ENCODE measurements around the gene RMND1.
"Not testable (repeated sequence)": the region's sequence is repeated elsewhere in the genome, so short reads cannot be mapped to it uniquely, and the experiment has no call there.

RMND1 gene

DNA sequence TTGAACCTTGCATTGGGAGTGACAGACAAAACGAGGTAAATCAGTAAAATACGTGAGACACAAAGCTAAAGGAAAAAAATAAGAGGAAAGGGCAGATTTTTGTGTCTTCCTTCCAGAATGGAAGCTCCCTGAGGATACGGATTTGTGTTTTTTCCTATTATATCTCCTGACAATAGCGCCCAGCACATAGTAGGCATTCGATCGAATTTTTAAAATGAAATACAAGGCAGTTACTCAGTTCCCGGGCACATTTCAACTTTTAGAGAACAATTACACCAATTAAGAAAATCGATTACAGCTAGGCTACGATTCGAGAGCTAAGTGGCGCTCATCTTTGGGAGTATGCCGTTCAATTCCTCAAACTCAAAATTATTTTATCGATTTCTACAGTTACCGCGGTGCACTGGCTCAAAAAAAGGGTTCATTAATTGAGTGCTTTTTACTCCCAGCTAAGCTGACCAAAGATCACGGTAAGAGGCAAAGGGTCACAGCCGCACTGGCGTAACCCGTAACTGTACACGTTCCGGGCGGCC, 443 bp downstream of the RMND1 start:
- H3K36me3 ChIP-seq (ENCODE audit: insufficient read depth, low read length) = peaks cover 3% of the 10 kb centered on the region
- peak overlapping the region; percentile 90 for H3K4me2 ChIP-seq (ENCODE audit: low read length)
- peak overlapping the region; percentile 85 for H3K9ac ChIP-seq (ENCODE audit: low read depth, low read length)
- peaks cover 17% of the 10 kb centered on the region for H3K4me1 ChIP-seq (ENCODE audit: control insufficient read depth, insufficient read depth, low read length)
- peak overlapping the region; percentile 91 for H3K4me3 ChIP-seq (ENCODE audit: low read length)
- no peaks in the 10 kb centered on the region for H3K27me3 ChIP-seq (ENCODE audit: control insufficient read depth, insufficient read depth, low read length)
- no peaks in the 10 kb centered on the region for H3K9me3 ChIP-seq (replicated peaks; ENCODE audit: low read length)

DNA sequence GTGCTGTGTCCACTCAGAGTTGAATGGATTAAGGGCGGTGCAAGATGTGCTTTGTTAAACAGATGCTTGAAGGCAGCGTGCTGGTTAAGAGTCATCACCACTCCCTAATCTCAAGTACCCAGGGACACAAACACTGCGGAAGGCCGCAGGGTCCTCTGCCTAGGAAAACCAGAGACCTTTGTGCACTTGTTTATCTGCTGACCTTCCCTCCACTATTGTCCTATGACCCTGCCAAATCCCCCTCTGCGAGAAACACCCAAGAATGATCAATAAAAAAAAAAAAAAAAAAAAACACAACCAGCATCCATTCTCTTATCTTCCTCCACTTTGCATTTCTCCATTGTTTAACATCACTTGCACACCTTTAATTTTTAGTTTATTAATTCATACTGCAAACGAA, 998 bp downstream of the RMND1 start:
- H3K27me3 ChIP-seq (ENCODE audit: control insufficient read depth, insufficient read depth, low read length); H3K36me3 ChIP-seq (ENCODE audit: insufficient read depth, low read length); H3K9me3 ChIP-seq (replicated peaks; ENCODE audit: low read length): not testable (repeated sequence)
- Histone ChIP-seq H3K4me1 (ENCODE audit: control insufficient read depth, insufficient read depth, low read length) (peaks cover 22% of the 10 kb centered on the region), H3K4me3 (ENCODE audit: low read length) (peak overlapping the region; percentile 91), H3K9ac (ENCODE audit: low read depth, low read length) (peak overlapping the region; percentile 85), H3K4me2 (ENCODE audit: low read length) (peak overlapping the region; percentile 90)

DNA sequence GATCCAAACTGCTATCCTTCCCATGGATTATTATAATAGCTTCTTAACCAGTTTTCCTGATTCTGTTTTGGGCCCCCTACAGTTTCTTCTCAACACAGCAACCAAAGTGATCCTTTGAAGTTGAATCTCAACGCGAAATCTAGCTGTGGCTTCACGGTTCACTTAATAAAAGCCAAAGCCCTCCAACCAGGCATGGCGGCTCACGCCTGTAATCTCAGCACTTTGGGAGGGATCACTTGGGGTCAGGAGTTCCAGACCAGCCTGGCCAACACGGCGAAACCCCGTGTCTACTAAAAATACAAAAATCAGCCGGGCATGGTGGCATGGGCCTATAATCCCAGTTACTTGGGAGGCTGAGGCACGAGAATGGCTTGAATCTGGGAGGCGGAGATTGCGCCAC, 3.3 kb downstream of the RMND1 start:
- Histone ChIP-seq H3K4me3 (ENCODE audit: low read length) (no peak overlapping the region), H3K4me1 (ENCODE audit: control insufficient read depth, insufficient read depth, low read length) (peaks cover 32% of the 10 kb centered on the region), H3K27me3 (ENCODE audit: control insufficient read depth, insufficient read depth, low read length) (no peaks in the 10 kb centered on the region), H3K9ac (ENCODE audit: low read depth, low read length) (no peak overlapping the region), H3K36me3 (ENCODE audit: insufficient read depth, low read length) (peaks cover 11% of the 10 kb centered on the region), H3K9me3 (replicated peaks; ENCODE audit: low read length) (no peaks in the 10 kb centered on the region), H3K4me2 (ENCODE audit: low read length) (no peak overlapping the region)

DNA sequence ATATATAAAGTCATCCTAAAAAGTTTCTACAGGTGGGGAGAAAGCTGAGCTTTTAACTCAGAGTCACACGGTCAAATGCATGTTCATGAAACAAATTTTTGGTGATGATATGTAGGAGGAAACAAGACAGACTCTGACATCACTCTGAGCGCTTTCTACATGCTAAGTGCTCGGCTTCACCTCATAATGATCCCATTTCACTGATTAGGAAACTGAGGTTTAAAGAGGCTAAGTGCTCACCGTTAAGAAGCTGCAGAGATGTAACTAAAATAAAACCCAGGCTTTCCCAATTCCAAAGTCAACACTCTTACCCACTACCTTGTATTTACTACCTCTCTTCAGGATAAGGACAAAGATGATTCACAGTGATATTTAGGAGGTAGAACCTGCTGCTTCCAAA, 4.7 kb downstream of the RMND1 start:
- Histone ChIP-seq H3K4me3 (ENCODE audit: low read length) (no peak overlapping the region), H3K36me3 (ENCODE audit: insufficient read depth, low read length) (peaks cover 11% of the 10 kb centered on the region), H3K9me3 (replicated peaks; ENCODE audit: low read length) (no peaks in the 10 kb centered on the region), H3K27me3 (ENCODE audit: control insufficient read depth, insufficient read depth, low read length) (no peaks in the 10 kb centered on the region), H3K9ac (ENCODE audit: low read depth, low read length) (no peak overlapping the region), H3K4me1 (ENCODE audit: control insufficient read depth, insufficient read depth, low read length) (peaks cover 30% of the 10 kb centered on the region), H3K4me2 (ENCODE audit: low read length) (no peak overlapping the region)

DNA sequence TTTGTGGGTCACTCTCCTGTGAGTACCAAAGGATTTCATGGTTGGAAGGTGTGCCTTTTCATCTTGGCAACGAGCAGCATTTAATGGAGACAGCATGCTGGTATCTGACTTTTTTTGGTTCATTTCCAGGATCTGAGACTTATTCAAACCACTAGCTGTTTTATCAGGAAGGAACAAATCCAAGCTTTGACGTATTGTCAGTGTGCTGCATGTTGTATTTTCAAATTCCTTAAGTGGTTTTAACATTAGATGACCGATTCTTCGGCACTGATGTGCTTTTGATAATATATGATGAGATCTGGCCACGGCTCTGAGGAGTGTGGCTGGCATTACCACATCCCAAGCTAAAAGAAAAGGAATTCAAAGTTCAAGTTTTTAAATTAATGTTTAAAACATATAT, 6.4 kb downstream of the RMND1 start:
- Histone ChIP-seq H3K4me3 (ENCODE audit: low read length) (peak overlapping the region; percentile 16), H3K9ac (ENCODE audit: low read depth, low read length) (peak overlapping the region; percentile 70), H3K9me3 (replicated peaks; ENCODE audit: low read length) (no peaks in the 10 kb centered on the region), H3K4me1 (ENCODE audit: control insufficient read depth, insufficient read depth, low read length) (peaks cover 30% of the 10 kb centered on the region), H3K36me3 (ENCODE audit: insufficient read depth, low read length) (peaks cover 19% of the 10 kb centered on the region), H3K27me3 (ENCODE audit: control insufficient read depth, insufficient read depth, low read length) (no peaks in the 10 kb centered on the region), H3K4me2 (ENCODE audit: low read length) (peak overlapping the region; percentile 52)

DNA sequence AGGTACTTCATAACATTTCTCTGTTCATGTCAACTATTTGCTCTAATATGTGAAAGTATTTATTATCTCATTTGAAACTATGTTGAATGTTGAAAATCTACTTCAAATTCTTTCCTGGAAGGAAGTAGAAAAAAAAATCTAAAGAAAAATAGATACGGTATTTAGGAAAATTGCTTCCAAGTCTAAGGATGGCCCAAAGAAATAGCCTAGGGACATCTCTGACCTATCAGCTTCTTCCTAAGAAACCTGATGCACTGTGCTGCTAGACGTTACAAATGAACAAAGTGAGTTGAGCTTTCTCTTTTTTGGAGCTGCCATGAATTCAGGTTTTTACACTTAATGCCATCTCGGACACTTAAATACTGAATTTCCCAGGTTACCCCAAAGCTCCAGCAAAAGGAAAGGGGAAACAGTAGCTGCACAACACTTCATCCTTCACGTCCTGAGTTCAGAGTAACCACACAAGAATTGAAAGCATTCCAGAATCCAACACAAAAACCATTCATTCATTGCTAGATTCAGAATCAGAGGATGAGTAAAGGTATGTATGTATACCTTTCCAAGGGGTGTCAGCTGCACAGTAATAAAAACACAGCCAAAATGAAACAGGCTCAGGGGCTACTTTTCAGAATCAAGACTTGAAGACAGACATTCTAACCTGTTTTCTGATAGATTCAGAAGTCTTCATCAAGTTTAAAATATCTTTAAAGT, 7.9 kb downstream of the RMND1 start:
- Histone ChIP-seq H3K27me3 (ENCODE audit: control insufficient read depth, insufficient read depth, low read length) (no peaks in the 10 kb centered on the region), H3K9me3 (replicated peaks; ENCODE audit: low read length) (no peaks in the 10 kb centered on the region), H3K4me2 (ENCODE audit: low read length) (no peak overlapping the region), H3K4me1 (ENCODE audit: control insufficient read depth, insufficient read depth, low read length) (peaks cover 30% of the 10 kb centered on the region), H3K4me3 (ENCODE audit: low read length) (no peak overlapping the region), H3K9ac (ENCODE audit: low read depth, low read length) (no peak overlapping the region), H3K36me3 (ENCODE audit: insufficient read depth, low read length) (peaks cover 19% of the 10 kb centered on the region)

DNA sequence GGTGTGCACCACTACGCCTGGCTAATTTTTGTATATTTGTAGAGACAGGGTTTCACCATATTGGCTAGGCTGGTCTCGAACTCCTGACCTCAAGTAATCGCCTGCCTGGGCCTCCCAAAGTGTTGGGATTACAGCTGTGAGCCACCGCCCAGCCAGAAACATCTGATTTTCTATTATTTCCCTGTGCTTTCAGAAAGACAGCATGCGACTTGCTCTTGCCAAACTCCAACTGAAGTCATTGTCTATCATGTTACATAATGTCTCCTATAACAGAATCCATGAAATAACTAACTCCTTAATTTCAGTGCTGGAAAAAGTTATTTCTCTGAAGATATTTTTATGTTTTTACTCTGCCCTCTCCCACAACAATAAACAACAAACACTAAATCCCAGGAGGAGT, 8.5 kb downstream of the RMND1 start:
- H3K4me3 ChIP-seq (ENCODE audit: low read length) = no peak overlapping the region
- H3K9ac ChIP-seq (ENCODE audit: low read depth, low read length) = no peak overlapping the region
- H3K4me2 ChIP-seq (ENCODE audit: low read length) = no peak overlapping the region
- no peaks in the 10 kb centered on the region for H3K27me3 ChIP-seq (ENCODE audit: control insufficient read depth, insufficient read depth, low read length)
- no peaks in the 10 kb centered on the region for H3K9me3 ChIP-seq (replicated peaks; ENCODE audit: low read length)
- peaks cover 30% of the 10 kb centered on the region for H3K4me1 ChIP-seq (ENCODE audit: control insufficient read depth, insufficient read depth, low read length)
- H3K36me3 ChIP-seq (ENCODE audit: insufficient read depth, low read length) = peaks cover 19% of the 10 kb centered on the region

DNA sequence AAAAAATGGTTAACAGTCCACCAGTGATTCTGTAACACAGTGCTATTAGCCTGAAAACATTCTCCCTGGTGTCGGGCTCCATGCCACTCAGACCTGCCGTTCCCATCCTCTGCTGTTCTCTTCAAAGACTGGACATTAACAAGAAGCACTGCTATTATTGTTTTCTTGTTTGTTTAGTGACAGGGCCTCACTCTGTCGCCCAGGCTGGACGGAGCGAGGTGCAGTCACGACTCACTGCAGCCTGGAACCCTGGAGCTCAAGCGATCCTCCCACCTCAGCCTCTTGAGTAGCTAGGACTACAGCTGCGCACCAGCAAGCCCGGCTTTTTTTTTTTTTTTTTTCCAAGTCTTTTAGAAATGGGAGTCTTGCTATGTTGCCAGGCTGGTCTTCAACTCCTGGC, 9.6 kb downstream of the RMND1 start:
- Histone ChIP-seq H3K4me3 (ENCODE audit: low read length) (no peak overlapping the region), H3K36me3 (ENCODE audit: insufficient read depth, low read length) (peaks cover 19% of the 10 kb centered on the region), H3K4me1 (ENCODE audit: control insufficient read depth, insufficient read depth, low read length) (peaks cover 36% of the 10 kb centered on the region), H3K9me3 (replicated peaks; ENCODE audit: low read length) (no peaks in the 10 kb centered on the region), H3K4me2 (ENCODE audit: low read length) (no peak overlapping the region), H3K27me3 (ENCODE audit: control insufficient read depth, insufficient read depth, low read length) (no peaks in the 10 kb centered on the region), H3K9ac (ENCODE audit: low read depth, low read length) (no peak overlapping the region)

DNA sequence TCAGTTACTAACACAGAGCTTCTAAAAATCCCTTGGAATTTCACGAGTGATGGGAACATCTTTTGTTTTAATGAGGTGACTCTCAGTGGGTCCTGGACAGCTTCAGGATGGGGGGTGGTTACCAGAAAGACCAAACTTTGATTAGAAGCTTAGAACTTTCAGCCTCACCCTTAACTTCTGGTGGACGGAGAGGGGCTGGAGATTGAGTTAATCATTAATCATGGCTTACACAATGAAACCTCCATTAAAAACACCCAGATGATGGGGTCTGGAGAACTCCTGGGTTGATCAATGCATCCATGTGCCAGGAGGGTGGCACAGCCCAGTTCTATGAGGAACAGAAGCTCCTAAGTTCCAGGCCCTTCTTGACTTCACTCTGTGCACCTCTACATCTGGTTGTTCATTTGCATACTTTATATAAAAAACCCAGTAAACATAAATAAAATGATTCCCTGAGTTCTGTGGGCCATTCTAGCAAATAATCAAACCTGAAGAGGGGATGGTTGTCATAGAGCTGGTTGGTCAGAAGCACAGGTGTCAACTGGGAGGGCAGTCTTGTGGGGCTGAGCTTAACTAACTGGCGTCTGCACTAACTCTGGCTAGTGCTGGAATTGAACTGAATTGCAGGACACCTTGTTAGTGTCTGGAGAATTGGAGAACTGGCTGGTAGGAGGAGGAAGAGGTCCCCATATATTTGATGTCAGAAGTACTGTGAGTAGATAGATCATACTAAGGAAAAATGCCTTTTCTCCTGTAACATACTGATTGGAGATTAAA, 10.3 kb downstream of the RMND1 start:
- peaks cover 39% of the 10 kb centered on the region for H3K4me1 ChIP-seq (ENCODE audit: control insufficient read depth, insufficient read depth, low read length)
- H3K9ac ChIP-seq (ENCODE audit: low read depth, low read length) = peak overlapping the region; percentile 9
- H3K36me3 ChIP-seq (ENCODE audit: insufficient read depth, low read length) = peaks cover 19% of the 10 kb centered on the region
- H3K4me3 ChIP-seq (ENCODE audit: low read length) = no peak overlapping the region
- H3K27me3 ChIP-seq (ENCODE audit: control insufficient read depth, insufficient read depth, low read length) = no peaks in the 10 kb centered on the region
- H3K4me2 ChIP-seq (ENCODE audit: low read length) = no peak overlapping the region
- no peaks in the 10 kb centered on the region for H3K9me3 ChIP-seq (replicated peaks; ENCODE audit: low read length)

DNA sequence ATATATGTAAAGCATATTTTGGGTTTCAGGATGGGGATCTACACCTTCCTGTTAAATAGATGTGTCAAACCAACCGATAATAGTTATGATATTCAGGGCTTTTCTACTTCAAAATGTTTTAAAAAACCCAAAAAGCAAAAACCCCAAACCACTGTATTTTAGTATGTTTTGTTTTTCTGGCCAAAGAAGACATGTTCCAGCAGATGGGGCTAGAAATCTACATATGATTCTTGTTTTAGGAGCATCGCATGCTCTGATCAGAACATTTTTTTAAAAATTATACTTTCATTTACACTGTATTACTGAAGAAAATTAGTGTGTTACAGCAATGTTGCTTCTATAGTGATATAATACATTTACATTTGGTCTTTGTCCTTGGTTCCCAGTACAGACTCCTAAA, 11.0 kb downstream of the RMND1 start:
- no peaks in the 10 kb centered on the region for H3K27me3 ChIP-seq (ENCODE audit: control insufficient read depth, insufficient read depth, low read length)
- no peak overlapping the region for H3K4me2 ChIP-seq (ENCODE audit: low read length)
- H3K36me3 ChIP-seq (ENCODE audit: insufficient read depth, low read length) = peaks cover 24% of the 10 kb centered on the region
- peak overlapping the region; percentile 14 for H3K9ac ChIP-seq (ENCODE audit: low read depth, low read length)
- no peak overlapping the region for H3K4me3 ChIP-seq (ENCODE audit: low read length)
- H3K4me1 ChIP-seq (ENCODE audit: control insufficient read depth, insufficient read depth, low read length) = peaks cover 37% of the 10 kb centered on the region
- no peaks in the 10 kb centered on the region for H3K9me3 ChIP-seq (replicated peaks; ENCODE audit: low read length)

DNA sequence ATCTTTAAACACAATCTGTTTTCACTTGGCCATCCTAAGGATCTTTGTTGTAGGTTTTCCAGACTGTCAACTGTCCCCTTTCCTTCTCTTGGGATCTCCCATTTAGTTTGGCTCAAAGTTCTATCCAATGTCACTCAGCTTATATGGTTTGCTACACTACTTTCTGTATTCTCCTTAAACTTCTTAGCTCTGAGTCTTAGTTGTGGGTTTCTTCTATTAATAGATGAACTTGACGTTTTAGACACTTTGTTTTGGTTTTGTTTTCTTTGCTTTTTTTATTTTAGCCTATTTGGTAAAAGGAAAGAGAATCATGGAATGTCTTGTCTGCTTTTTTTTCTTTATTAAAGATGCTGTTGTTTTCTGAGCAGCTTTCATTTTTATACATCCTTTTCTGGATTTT, 11.4 kb downstream of the RMND1 start:
- no peak overlapping the region for H3K4me3 ChIP-seq (ENCODE audit: low read length)
- H3K4me1 ChIP-seq (ENCODE audit: control insufficient read depth, insufficient read depth, low read length) = peaks cover 32% of the 10 kb centered on the region

More for the DNA sequence above, 11.4 kb downstream of the RMND1 start:
- Histone ChIP-seq H3K9ac (ENCODE audit: low read depth, low read length) (peak overlapping the region; percentile 14), H3K27me3 (ENCODE audit: control insufficient read depth, insufficient read depth, low read length) (no peaks in the 10 kb centered on the region), H3K4me2 (ENCODE audit: low read length) (no peak overlapping the region), H3K36me3 (ENCODE audit: insufficient read depth, low read length) (peaks cover 24% of the 10 kb centered on the region), H3K9me3 (replicated peaks; ENCODE audit: low read length) (no peaks in the 10 kb centered on the region)
